Upper lobe of left lung (tissue), 6 donors: ENCODE measurements around the gene PLCB1. TPM values are rescaled to one million over a fixed set of nuclear protein-coding genes. Genes with fewer than 3 reads are reported as not detected.
"Not testable (repeated sequence)": the region's sequence is repeated elsewhere in the genome, so short reads cannot be mapped to it uniquely, and the experiment has no call there.

Experiments used
- ATAC-seq, 2 donors: fragments of 200-7000 bp; cut with Tn5 transposase; one replicate each; pipeline ENCODE4 v1.9.1; 2022; ENCODE audit warnings: mild to moderate bottlenecking in 2 of 2, moderate library complexity in 2 of 2; ENCODE audit not compliant: low FRiP score in 2 of 2
- DNase-seq, 2 donors: peaks; one replicate each; pipeline ENCODE4 v3.0.0-alpha.2; 2019 to 2020
- H3K27ac ChIP-seq, 4 donors: fragments of 200-600 bp; sonication (generic); one replicate each; pipeline ENCODE4 v1.5.1; 2016 to 2019
- H3K27me3 ChIP-seq, 4 donors: fragments of 200-600 bp; sonication (generic); one replicate each; pipeline ENCODE4 v1.5.1; 2017 to 2019
- H3K36me3 ChIP-seq, 4 donors: fragments of 200-600 bp; sonication (generic); one replicate each; pipeline ENCODE4 v1.5.1; 2016 to 2019
- H3K4me1 ChIP-seq, 4 donors: fragments of 200-600 bp; sonication (generic); one replicate each; pipeline ENCODE4 v1.5.1; 2018 to 2019
- H3K4me3 ChIP-seq, 4 donors: fragments of 200-600 bp; sonication (generic); one replicate each; pipeline ENCODE4 v1.5.1; 2017 to 2019; ENCODE audit warnings: mild to moderate bottlenecking in 2 of 4, moderate library complexity in 1 of 4
- H3K9me3 ChIP-seq, 4 donors: fragments of 200-600 bp; sonication (generic); one replicate each; pipeline ENCODE4 v1.5.1; 2018 to 2019
- EP300 ChIP-seq, 4 donors: sonication (generic); formaldehyde crosslinking; IDR thresholded peaks; one replicate each; pipeline ENCODE4 v1.5.1; 2017; ENCODE audit warnings: antibody characterized with exemption in 4 of 4, control low read depth in 2 of 4
- POLR2A ChIP-seq, 4 donors: fragments of 450-650 bp; IDR thresholded peaks; one replicate each; pipeline ENCODE4 v1.5.1; 2016 to 2017; ENCODE audit warnings: antibody characterized with exemption in 4 of 4, mild to moderate bottlenecking in 2 of 4
- POLR2AphosphoS5 ChIP-seq, 2 donors: sonication (generic); formaldehyde crosslinking; IDR thresholded peaks; one replicate each; pipeline ENCODE4 v1.5.1; 2017; ENCODE audit warnings: antibody characterized with exemption in 2 of 2
- WGBS, 2 donors: methylation state at CpG; one replicate each; pipeline ENCODE4 v1.1.5; 2017 to 2018; 5-methylcytosine and 5-hydroxymethylcytosine counted together
- total RNA-seq, 6 donors: library from RNA; depleted of rRNA in 4 of 6; stranded (reverse); fragments of >200 nt in 4 of 6; gene quantifications; one replicate each; pipeline versions ENCODE4 v1.1.0 to v1.2.1, GENCODE V29; 2016 to 2021
- TF ChIP-seq, protein P1 (sequence below), 6 experiments: fragments of 450-650 bp in 4 of 6; fragments of 200-600 bp in 2 of 6; sonication (generic) in 2 of 6; IDR thresholded peaks; one replicate each; pipeline ENCODE4 v1.5.1; 2016 to 2019; ENCODE audit warnings: antibody characterized with exemption in 6 of 6
- donor health status: DM: no; HTN: no; CAD: no; lungs with moderate emphysema.
- donor health status: DM: no; HTN: yes; CAD: no; lungs with severe emphysema.

The PLCB1 gene
- total RNA-seq, 6 donors from 2014 or later = 4.8 to 26.2 (median 10.7) TPM

GRCh38 chr20:8457978-8458377 is 325.9 kb downstream of the PLCB1 start:
- TF ChIP-seq EP300 (IDR thresholded peaks at IDR 0.05) (no peak), POLR2A (IDR thresholded peaks at IDR 0.05) (no peak), POLR2AphosphoS5 (IDR thresholded peaks at IDR 0.05) (no peak)
- TF ChIP-seq, protein P1, sequence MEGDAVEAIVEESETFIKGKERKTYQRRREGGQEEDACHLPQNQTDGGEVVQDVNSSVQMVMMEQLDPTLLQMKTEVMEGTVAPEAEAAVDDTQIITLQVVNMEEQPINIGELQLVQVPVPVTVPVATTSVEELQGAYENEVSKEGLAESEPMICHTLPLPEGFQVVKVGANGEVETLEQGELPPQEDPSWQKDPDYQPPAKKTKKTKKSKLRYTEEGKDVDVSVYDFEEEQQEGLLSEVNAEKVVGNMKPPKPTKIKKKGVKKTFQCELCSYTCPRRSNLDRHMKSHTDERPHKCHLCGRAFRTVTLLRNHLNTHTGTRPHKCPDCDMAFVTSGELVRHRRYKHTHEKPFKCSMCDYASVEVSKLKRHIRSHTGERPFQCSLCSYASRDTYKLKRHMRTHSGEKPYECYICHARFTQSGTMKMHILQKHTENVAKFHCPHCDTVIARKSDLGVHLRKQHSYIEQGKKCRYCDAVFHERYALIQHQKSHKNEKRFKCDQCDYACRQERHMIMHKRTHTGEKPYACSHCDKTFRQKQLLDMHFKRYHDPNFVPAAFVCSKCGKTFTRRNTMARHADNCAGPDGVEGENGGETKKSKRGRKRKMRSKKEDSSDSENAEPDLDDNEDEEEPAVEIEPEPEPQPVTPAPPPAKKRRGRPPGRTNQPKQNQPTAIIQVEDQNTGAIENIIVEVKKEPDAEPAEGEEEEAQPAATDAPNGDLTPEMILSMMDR (IDR thresholded peaks at IDR 0.05) = no peak
- Histone ChIP-seq H3K9me3 (no peaks in the 10 kb centered on the region), H3K27ac (no peak overlapping the region), H3K27me3 (no peaks in the 10 kb centered on the region), H3K4me3 (no peak overlapping the region), H3K36me3 (no peaks in the 10 kb centered on the region), H3K4me1 (no peaks in the 10 kb centered on the region)
- DNase-seq (peak in 1 of 2 donors; percentile 37), ATAC-seq (peak in 1 of 2 donors; percentile 19)
- WGBS, 2 donors = 61 to 63% methylated on average over 4 of the region's 4 CpGs

GRCh38 chr20:8461186-8461585 is 329.1 kb downstream of the PLCB1 start:
- no peak overlapping the region for H3K4me3 ChIP-seq
- H3K27ac ChIP-seq = no peak overlapping the region
- no peak for TF ChIP-seq POLR2A (IDR thresholded peaks at IDR 0.05)
- TF ChIP-seq, protein P1 (IDR thresholded peaks at IDR 0.05) = no peak
- no peak for TF ChIP-seq EP300 (IDR thresholded peaks at IDR 0.05)
- TF ChIP-seq POLR2AphosphoS5 (IDR thresholded peaks at IDR 0.05) = no peak
- no peaks in the 10 kb centered on the region for H3K4me1 ChIP-seq
- H3K36me3 ChIP-seq = no peaks in the 10 kb centered on the region
- H3K27me3 ChIP-seq = no peaks in the 10 kb centered on the region
- ATAC-seq (no peak), DNase-seq (no peak)
- no peaks in the 10 kb centered on the region for H3K9me3 ChIP-seq

- ATAC-seq (no peak), DNase-seq (no peak)
- no peaks in the 10 kb centered on the region for H3K27me3 ChIP-seq
- H3K4me3 ChIP-seq = no peak overlapping the region
- whole genome bisulfite sequencing, 2 donors = 95% methylated on average over 2 of the region's 2 CpGs
- no peaks in the 10 kb centered on the region for H3K36me3 ChIP-seq
- no peaks in the 10 kb centered on the region for H3K4me1 ChIP-seq
- H3K9me3 ChIP-seq = no peaks in the 10 kb centered on the region
- H3K27ac ChIP-seq = no peak overlapping the region
- TF ChIP-seq, protein P1 (IDR thresholded peaks at IDR 0.05) = no peak
- TF ChIP-seq POLR2AphosphoS5 (IDR thresholded peaks at IDR 0.05) (no peak), EP300 (IDR thresholded peaks at IDR 0.05) (no peak), POLR2A (IDR thresholded peaks at IDR 0.05) (no peak)
Measured at GRCh38 chr20:8464368-8464767, 332.3 kb downstream of the PLCB1 start.

- ATAC-seq, DNase-seq, H3K36me3 ChIP-seq, H3K27ac ChIP-seq, H3K4me1 ChIP-seq, H3K4me3 ChIP-seq, H3K9me3 ChIP-seq, H3K27me3 ChIP-seq: not testable (repeated sequence)
- WGBS, 2 donors = 68 to 75% methylated on average over 2 of the region's 2 CpGs
Measured at GRCh38 chr20:8466781-8467180, 334.7 kb downstream of the PLCB1 start.

DNA sequence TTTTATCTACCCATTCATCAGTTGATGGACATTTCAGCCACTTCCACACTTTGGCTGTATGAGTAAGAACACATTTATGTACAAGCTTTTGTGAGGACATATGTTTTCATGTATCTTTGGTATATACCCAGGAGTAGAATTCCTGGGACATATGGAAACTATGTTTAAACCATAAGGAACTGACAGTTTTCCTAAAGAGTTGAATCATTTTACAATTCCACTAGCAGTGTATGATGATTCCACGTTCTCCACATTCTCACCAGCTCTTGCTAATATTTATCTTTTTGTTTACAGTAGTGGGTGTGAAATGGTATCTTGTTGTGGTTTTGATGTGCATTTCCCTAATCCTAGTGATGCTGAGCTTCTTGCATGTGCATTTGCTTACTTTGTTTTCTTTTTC is 338.1 kb downstream of the PLCB1 start:
- TF ChIP-seq EP300 (IDR thresholded peaks at IDR 0.05) (no peak), POLR2AphosphoS5 (IDR thresholded peaks at IDR 0.05) (no peak), POLR2A (IDR thresholded peaks at IDR 0.05) (no peak)
- TF ChIP-seq, protein P1 (IDR thresholded peaks at IDR 0.05) = no peak
- 82 to 86% methylated on average over 1 of the region's 1 CpG for WGBS, 2 donors
- no peaks in the 10 kb centered on the region for H3K4me1 ChIP-seq
- no peak overlapping the region for H3K27ac ChIP-seq
- ATAC-seq (no peak), DNase-seq (no peak)
- no peaks in the 10 kb centered on the region for H3K27me3 ChIP-seq
- no peak overlapping the region for H3K4me3 ChIP-seq
- H3K36me3 ChIP-seq = no peaks in the 10 kb centered on the region
- no peaks in the 10 kb centered on the region for H3K9me3 ChIP-seq
